Liver (tissue), 9 donors: ENCODE results near the gene SSRP1. TPM values are rescaled to one million over a fixed set of nuclear protein-coding genes. Genes with fewer than 3 reads are reported as not detected.

Experiments
- DNase-seq: peaks from one replicate; pipeline ENCODE4 v3.0.0-alpha.2; 2017; ENCODE audit warnings: low spot score
- H3K27ac ChIP-seq, 2 donors: one replicate each; pipeline ENCODE4 v1.7.0; 2013; ENCODE audit warnings: inconsistent platforms in 2 of 2, low read length in 2 of 2, control low read depth in 1 of 2, low read depth in 1 of 2, mild to moderate bottlenecking in 1 of 2
- H3K27me3 ChIP-seq, 4 donors: one replicate each; pipeline versions ENCODE4 v1.6.1 to v1.7.0; 2013; ENCODE audit warnings: low read length in 3 of 4, inconsistent platforms in 1 of 4, mild to moderate bottlenecking in 1 of 4, moderate library complexity in 1 of 4; ENCODE audit not compliant: control insufficient read depth in 4 of 4, insufficient read depth in 4 of 4
- H3K36me3 ChIP-seq, 4 donors: one replicate each; pipeline versions ENCODE4 v1.6.1 to v1.7.0; 2013; ENCODE audit warnings: low read length in 3 of 4, mild to moderate bottlenecking in 3 of 4, low read depth in 1 of 4, moderate library complexity in 1 of 4; ENCODE audit not compliant: control insufficient read depth in 4 of 4, insufficient read depth in 3 of 4
- H3K4me1 ChIP-seq, 4 donors: one replicate each; pipeline versions ENCODE4 v1.6.1 to v1.7.0; 2013; ENCODE audit warnings: low read length in 3 of 4, mild to moderate bottlenecking in 3 of 4, moderate library complexity in 1 of 4; ENCODE audit not compliant: control insufficient read depth in 4 of 4, insufficient read depth in 4 of 4
- H3K4me3 ChIP-seq, 3 donors: one replicate each; pipeline versions ENCODE4 v1.6.1 to v1.7.0; 2013; ENCODE audit warnings: low read length in 3 of 3, control low read depth in 1 of 3, low read depth in 1 of 3, mild to moderate bottlenecking in 1 of 3
- H3K9ac ChIP-seq, 2 donors: one replicate each; pipeline ENCODE4 v1.7.0; 2013; ENCODE audit warnings: low read length in 2 of 2, mild to moderate bottlenecking in 2 of 2, moderate library complexity in 2 of 2, control low read depth in 1 of 2, low read depth in 1 of 2
- H3K9me3 ChIP-seq, 4 donors: one replicate each; pipeline versions ENCODE4 v1.6.1 to v1.7.0; 2013; ENCODE audit warnings: low read length in 3 of 4; ENCODE audit not compliant: control insufficient read depth in 4 of 4
- EGR1 ChIP-seq, 2 donors: IDR thresholded peaks; 2 replicates each; pipeline ENCODE4 v1.6.1; 2016 to 2018; ENCODE audit warnings: antibody characterized with exemption in 2 of 2, low read depth in 2 of 2
- FOXA1 ChIP-seq: IDR thresholded peaks from 2 replicates; pipeline ENCODE4 v1.6.1; 2016; ENCODE audit warnings: antibody characterized with exemption
- FOXA2 ChIP-seq: IDR thresholded peaks from 2 replicates; pipeline ENCODE4 v1.6.1; 2016; ENCODE audit warnings: antibody characterized with exemption
- GABPA ChIP-seq, 2 donors: IDR thresholded peaks in 1 of 2; conservative IDR thresholded peaks in 1 of 2; 2 replicates each; pipeline ENCODE4 v1.6.1; 2016; ENCODE audit warnings: antibody characterized with exemption in 2 of 2, mild to moderate bottlenecking in 1 of 2, moderate library complexity in 1 of 2
- HNF4A ChIP-seq, 2 donors: conservative IDR thresholded peaks; 2 replicates each; pipeline ENCODE4 v1.6.1; 2016; ENCODE audit warnings: antibody characterized with exemption in 2 of 2, mild to moderate bottlenecking in 2 of 2
- JUND ChIP-seq, 2 donors: IDR thresholded peaks; 2 replicates each; pipeline ENCODE4 v1.6.1; 2016; ENCODE audit warnings: antibody characterized with exemption in 2 of 2
- NR2F2 ChIP-seq: IDR thresholded peaks from 2 replicates; pipeline ENCODE4 v1.6.1; 2016; ENCODE audit warnings: antibody characterized with exemption
- RAD21 ChIP-seq, 2 donors: IDR thresholded peaks; 2 replicates each; pipeline ENCODE4 v1.6.1; 2016; ENCODE audit warnings: antibody characterized with exemption in 2 of 2, mild to moderate bottlenecking in 2 of 2
- RXRA ChIP-seq, 2 donors: IDR thresholded peaks; 2 replicates each; pipeline ENCODE4 v1.6.1; 2017 to 2018; ENCODE audit warnings: antibody characterized with exemption in 2 of 2, mild to moderate bottlenecking in 1 of 2
- SP1 ChIP-seq: IDR thresholded peaks from 2 replicates; pipeline ENCODE4 v1.6.1; 2018; ENCODE audit warnings: antibody characterized with exemption, mild to moderate bottlenecking
- TAF1 ChIP-seq: conservative IDR thresholded peaks from 2 replicates; pipeline ENCODE4 v1.6.1; 2016; ENCODE audit warnings: antibody characterized with exemption, mild to moderate bottlenecking
- YY1 ChIP-seq: IDR thresholded peaks from 2 replicates; pipeline ENCODE4 v1.6.1; 2016; ENCODE audit warnings: antibody characterized with exemption, mild to moderate bottlenecking
- WGBS: extraction: QIAGEN DNeasy Blood & Tissue Kit; methylation state at CpG from one replicate; pipeline ENCODE4 v1.1.7; 2013; 5-methylcytosine and 5-hydroxymethylcytosine counted together
- polyA plus RNA-seq, 2 donors: library from polyadenylated mRNA; stranded (reverse) in 1 of 2; unstranded in 1 of 2; fragments of 200-250 nt in 1 of 2; fragments of >200 nt in 1 of 2; fragmentation: Nextera tagmentation in 1 of 2; extraction: Ambion mirVana in 1 of 2; gene quantifications; one replicate each; pipeline versions ENCODE4 v1.2.1 to v1.2.3, GENCODE V29; 2013 to 2015
- total RNA-seq, 2 donors: library from RNA; depleted of rRNA; stranded (reverse); fragments of >200 nt; gene quantifications; one replicate each; pipeline ENCODE4 v1.2.3, GENCODE V29; 2014
- TF ChIP-seq, protein P1 (sequence below): IDR thresholded peaks from 2 replicates; pipeline ENCODE4 v1.6.1; 2016; ENCODE audit warnings: antibody characterized with exemption, mild to moderate bottlenecking
- TF ChIP-seq, protein P2 (sequence below): fragments of 150-350 bp; IDR thresholded peaks from 2 replicates; pipeline ENCODE4 v1.5.1; 2017; ENCODE audit warnings: improper control_type of control experiment, low read depth, low read length; ENCODE audit not compliant: missing input control
- donor health status: healthy.
- donor health status: healthy.
- donor health status: healthy.
- donor health status: healthy.
- donor health status: healthy.

Gene SSRP1
- total and polyA plus RNA-seq, 4 donors = 13.9 to 45.3 (median 28.4) TPM

DNA sequence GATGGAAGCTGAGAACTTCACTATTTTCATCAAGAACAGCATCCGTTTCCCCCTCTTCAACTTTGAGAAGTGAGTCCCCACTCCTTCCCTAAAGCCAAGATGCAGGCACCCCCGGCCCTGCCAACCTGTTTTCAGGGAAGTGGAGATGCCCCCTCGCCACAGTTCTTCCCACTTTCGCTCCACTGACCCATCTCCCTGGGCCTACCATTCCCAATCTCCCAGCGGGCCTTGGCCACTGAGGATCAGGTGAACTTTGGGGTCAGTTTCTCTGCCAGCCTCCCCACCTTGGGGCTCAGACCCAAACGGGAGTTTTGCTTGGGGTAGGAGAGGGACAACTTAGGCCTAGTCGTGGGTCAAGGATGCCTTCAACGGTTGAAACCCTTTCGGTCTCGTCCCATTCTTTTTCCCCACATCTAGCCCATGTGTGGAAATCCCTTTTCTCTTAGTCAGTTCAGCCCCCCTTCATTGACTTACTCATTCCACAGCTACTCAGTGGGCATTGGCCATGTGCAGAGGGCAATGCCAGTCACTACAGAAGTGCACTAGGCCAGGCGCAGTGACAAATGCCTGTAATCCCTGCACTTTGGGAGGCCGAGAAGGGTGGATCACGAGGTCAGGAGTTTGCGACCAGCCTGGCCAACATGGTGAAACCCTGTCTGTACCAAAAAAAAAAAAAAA lies 13.1 kb upstream of the SSRP1 start (continued):
- TF ChIP-seq, protein P1, sequence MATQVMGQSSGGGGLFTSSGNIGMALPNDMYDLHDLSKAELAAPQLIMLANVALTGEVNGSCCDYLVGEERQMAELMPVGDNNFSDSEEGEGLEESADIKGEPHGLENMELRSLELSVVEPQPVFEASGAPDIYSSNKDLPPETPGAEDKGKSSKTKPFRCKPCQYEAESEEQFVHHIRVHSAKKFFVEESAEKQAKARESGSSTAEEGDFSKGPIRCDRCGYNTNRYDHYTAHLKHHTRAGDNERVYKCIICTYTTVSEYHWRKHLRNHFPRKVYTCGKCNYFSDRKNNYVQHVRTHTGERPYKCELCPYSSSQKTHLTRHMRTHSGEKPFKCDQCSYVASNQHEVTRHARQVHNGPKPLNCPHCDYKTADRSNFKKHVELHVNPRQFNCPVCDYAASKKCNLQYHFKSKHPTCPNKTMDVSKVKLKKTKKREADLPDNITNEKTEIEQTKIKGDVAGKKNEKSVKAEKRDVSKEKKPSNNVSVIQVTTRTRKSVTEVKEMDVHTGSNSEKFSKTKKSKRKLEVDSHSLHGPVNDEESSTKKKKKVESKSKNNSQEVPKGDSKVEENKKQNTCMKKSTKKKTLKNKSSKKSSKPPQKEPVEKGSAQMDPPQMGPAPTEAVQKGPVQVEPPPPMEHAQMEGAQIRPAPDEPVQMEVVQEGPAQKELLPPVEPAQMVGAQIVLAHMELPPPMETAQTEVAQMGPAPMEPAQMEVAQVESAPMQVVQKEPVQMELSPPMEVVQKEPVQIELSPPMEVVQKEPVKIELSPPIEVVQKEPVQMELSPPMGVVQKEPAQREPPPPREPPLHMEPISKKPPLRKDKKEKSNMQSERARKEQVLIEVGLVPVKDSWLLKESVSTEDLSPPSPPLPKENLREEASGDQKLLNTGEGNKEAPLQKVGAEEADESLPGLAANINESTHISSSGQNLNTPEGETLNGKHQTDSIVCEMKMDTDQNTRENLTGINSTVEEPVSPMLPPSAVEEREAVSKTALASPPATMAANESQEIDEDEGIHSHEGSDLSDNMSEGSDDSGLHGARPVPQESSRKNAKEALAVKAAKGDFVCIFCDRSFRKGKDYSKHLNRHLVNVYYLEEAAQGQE = no peak

DNA sequence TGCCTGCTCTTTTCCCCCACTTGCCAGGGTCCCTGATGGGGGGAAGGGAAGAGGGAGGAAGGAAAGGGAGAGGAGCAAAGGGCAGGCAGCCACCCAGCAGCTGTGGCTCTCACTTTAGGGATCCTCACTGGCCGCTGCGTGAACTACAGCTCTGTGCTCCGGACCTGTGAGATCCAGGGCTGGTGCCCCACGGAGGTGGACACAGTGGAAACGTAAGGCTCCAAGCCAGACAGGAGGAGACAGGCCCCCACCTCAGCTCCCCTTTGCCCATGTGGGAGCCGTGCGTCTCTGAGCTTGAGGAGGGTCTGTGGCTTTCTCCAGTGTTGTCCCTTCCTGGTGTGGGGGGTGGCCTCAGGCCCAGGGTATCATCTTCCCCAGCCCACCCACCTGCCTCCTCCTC lies 12.4 kb upstream of the SSRP1 start:
- Histone ChIP-seq H3K36me3 (no peaks in the 10 kb centered on the region), H3K4me1 (peaks cover 0 to 11% (median 5%) of the 10 kb centered on the region in 4 donors), H3K9ac (no peak overlapping the region), H3K9me3 (peaks cover 0 to 2% (median 0%) of the 10 kb centered on the region in 4 donors), H3K27ac (no peak overlapping the region), H3K27me3 (no peaks in the 10 kb centered on the region), H3K4me3 (no peak overlapping the region)
- DNase-seq = no peak
- WGBS = 93% methylated on average over 7 of the region's 7 CpGs
- no peak for TF ChIP-seq FOXA2
- no peak for TF ChIP-seq GABPA (IDR thresholded peaks at IDR 0.05 in 1 of 2, conservative IDR thresholded peaks at IDR 0.05 in 1 of 2)
- no peak for TF ChIP-seq EGR1 (IDR thresholded peaks at IDR 0.05; ENCODE audit: low read depth in 2 of 2)
- TF ChIP-seq, protein P2, sequence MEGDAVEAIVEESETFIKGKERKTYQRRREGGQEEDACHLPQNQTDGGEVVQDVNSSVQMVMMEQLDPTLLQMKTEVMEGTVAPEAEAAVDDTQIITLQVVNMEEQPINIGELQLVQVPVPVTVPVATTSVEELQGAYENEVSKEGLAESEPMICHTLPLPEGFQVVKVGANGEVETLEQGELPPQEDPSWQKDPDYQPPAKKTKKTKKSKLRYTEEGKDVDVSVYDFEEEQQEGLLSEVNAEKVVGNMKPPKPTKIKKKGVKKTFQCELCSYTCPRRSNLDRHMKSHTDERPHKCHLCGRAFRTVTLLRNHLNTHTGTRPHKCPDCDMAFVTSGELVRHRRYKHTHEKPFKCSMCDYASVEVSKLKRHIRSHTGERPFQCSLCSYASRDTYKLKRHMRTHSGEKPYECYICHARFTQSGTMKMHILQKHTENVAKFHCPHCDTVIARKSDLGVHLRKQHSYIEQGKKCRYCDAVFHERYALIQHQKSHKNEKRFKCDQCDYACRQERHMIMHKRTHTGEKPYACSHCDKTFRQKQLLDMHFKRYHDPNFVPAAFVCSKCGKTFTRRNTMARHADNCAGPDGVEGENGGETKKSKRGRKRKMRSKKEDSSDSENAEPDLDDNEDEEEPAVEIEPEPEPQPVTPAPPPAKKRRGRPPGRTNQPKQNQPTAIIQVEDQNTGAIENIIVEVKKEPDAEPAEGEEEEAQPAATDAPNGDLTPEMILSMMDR = no peak
- TF ChIP-seq HNF4A (conservative IDR thresholded peaks at IDR 0.05) = no peak
- no peak for TF ChIP-seq SP1
- TF ChIP-seq RXRA (IDR thresholded peaks at IDR 0.05) = no peak
- TF ChIP-seq, protein P1 = no peak
- no peak for TF ChIP-seq RAD21 (IDR thresholded peaks at IDR 0.05)
- no peak for TF ChIP-seq YY1
- no peak for TF ChIP-seq FOXA1
- TF ChIP-seq JUND (IDR thresholded peaks at IDR 0.05) = no peak
- no peak for TF ChIP-seq TAF1
- no peak for TF ChIP-seq NR2F2
